ENCODE data around the gene P2RY6.

Gene P2RY6

GRCh38 chr11:73320763-73321603 lies 48.8 kb downstream of the P2RY6 start:
- DNase-seq = no peak

- no peak for DNase-seq
Observed at GRCh38 chr11:73321604-73322381, 49.7 kb downstream of the P2RY6 start.

- DNase-seq = no peak
Observed at GRCh38 chr11:73322382-73323306, 50.5 kb downstream of the P2RY6 start.

- no peak for DNase-seq
Observed at GRCh38 chr11:73323464-73323863, 51.3 kb downstream of the P2RY6 start.

GRCh38 chr11:73324116-73324515 lies 52.0 kb downstream of the P2RY6 start:
- no peak for DNase-seq

GRCh38 chr11:73324665-73325035 lies 52.5 kb downstream of the P2RY6 start:
- no peak for DNase-seq

- no peak for DNase-seq
Observed at GRCh38 chr11:73325036-73325981, 53.2 kb downstream of the P2RY6 start.

GRCh38 chr11:73326929-73327811 lies 55.0 kb downstream of the P2RY6 start:
- DNase-seq = no peak

GRCh38 chr11:73327812-73328364 lies 55.8 kb downstream of the P2RY6 start:
- DNase-seq = no peak

GRCh38 chr11:73330569-73331093 lies 58.5 kb downstream of the P2RY6 start:
- no peak for DNase-seq

GRCh38 chr11:73331138-73331916 lies 59.2 kb downstream of the P2RY6 start:
- DNase-seq = no peak

- no peak for DNase-seq
Observed at GRCh38 chr11:73333173-73333572, 61.0 kb downstream of the P2RY6 start.

- no peak for DNase-seq
Observed at GRCh38 chr11:73333640-73334383, 61.7 kb downstream of the P2RY6 start.

GRCh38 chr11:73334384-73335203 lies 62.5 kb downstream of the P2RY6 start:
- DNase-seq = no peak

- no peak for DNase-seq
Observed at GRCh38 chr11:73335204-73335923, 63.2 kb downstream of the P2RY6 start.

- no peak for DNase-seq
Observed at GRCh38 chr11:73337846-73338245, 65.7 kb downstream of the P2RY6 start.

GRCh38 chr11:73338279-73338678 lies 66.1 kb downstream of the P2RY6 start:
- DNase-seq = no peak

Measured in SIG-M5 (cell line).